ENCODE results near the gene DDHD1.

The DDHD1 gene

GRCh38 chr14:53034036-53034435, 119.1 kb downstream of the DDHD1 start:
- DNase-seq (ENCODE audit: low read depth in 3 of 3), result no peak

GRCh38 chr14:53032838-53033390, 120.2 kb downstream of the DDHD1 start:
- DNase-seq (ENCODE audit: low read depth in 3 of 3), result no peak

GRCh38 chr14:53032161-53032803, 120.8 kb downstream of the DDHD1 start:
- DNase-seq (ENCODE audit: low read depth in 3 of 3), result no peak

GRCh38 chr14:53027562-53027961, 125.6 kb downstream of the DDHD1 start:
- no peak for DNase-seq (ENCODE audit: low read depth in 3 of 3)

- DNase-seq (ENCODE audit: low read depth in 3 of 3), result no peak
Measured at GRCh38 chr14:53027041-53027440, 126.1 kb downstream of the DDHD1 start.

- no peak for DNase-seq (ENCODE audit: low read depth in 3 of 3)
Measured at GRCh38 chr14:53023325-53023724, 129.8 kb downstream of the DDHD1 start.

- no peak for DNase-seq (ENCODE audit: low read depth in 3 of 3)
Measured at GRCh38 chr14:53022593-53022992, 130.5 kb downstream of the DDHD1 start.

GRCh38 chr14:53020193-53020932, 132.8 kb downstream of the DDHD1 start:
- DNase-seq (ENCODE audit: low read depth in 3 of 3), result no peak

GRCh38 chr14:53019406-53019805, 133.7 kb downstream of the DDHD1 start:
- DNase-seq (ENCODE audit: low read depth in 3 of 3), result no peak

- no peak for DNase-seq (ENCODE audit: low read depth in 3 of 3)
Measured at GRCh38 chr14:53017837-53018236, 135.3 kb downstream of the DDHD1 start.

GRCh38 chr14:53016919-53017318, 136.2 kb downstream of the DDHD1 start:
- DNase-seq (ENCODE audit: low read depth in 3 of 3), result no peak

- DNase-seq (ENCODE audit: low read depth in 3 of 3), result no peak
Measured at GRCh38 chr14:53016491-53016890, 136.6 kb downstream of the DDHD1 start.

- DNase-seq (ENCODE audit: low read depth in 3 of 3), result no peak
Measured at GRCh38 chr14:53011053-53011462, 142.1 kb downstream of the DDHD1 start.

- DNase-seq (ENCODE audit: low read depth in 3 of 3), result no peak
Measured at GRCh38 chr14:53010193-53011040, 142.7 kb downstream of the DDHD1 start.

GRCh38 chr14:53006931-53007562, 146.1 kb downstream of the DDHD1 start:
- no peak for DNase-seq (ENCODE audit: low read depth in 3 of 3)

GRCh38 chr14:53004976-53005375, 148.1 kb downstream of the DDHD1 start:
- no peak for DNase-seq (ENCODE audit: low read depth in 3 of 3)

GRCh38 chr14:53003776-53004175, 149.3 kb downstream of the DDHD1 start:
- no peak for DNase-seq (ENCODE audit: low read depth in 3 of 3)

- no peak for DNase-seq (ENCODE audit: low read depth in 3 of 3)
Measured at GRCh38 chr14:53002576-53002975, 150.5 kb downstream of the DDHD1 start.

- DNase-seq (ENCODE audit: low read depth in 3 of 3), result no peak
Measured at GRCh38 chr14:53001787-53002378, 151.2 kb downstream of the DDHD1 start.

- no peak for DNase-seq (ENCODE audit: low read depth in 3 of 3)
Measured at GRCh38 chr14:52998376-52999015, 154.6 kb downstream of the DDHD1 start.

GRCh38 chr14:52996493-52996892, 156.6 kb downstream of the DDHD1 start:
- no peak for DNase-seq (ENCODE audit: low read depth in 3 of 3)

Data from stimulated activated CD4-positive, alpha-beta T cell treated with anti-CD3 and anti-CD28 coated beads, TNF-alpha, amount 100 ng/mL, for 4 hours (primary cell).